DMS79 (cell line): ENCODE results near the gene SRP54.
"Not testable (repeated sequence)": the region's sequence is repeated elsewhere in the genome, so short reads cannot be mapped to it uniquely, and the experiment has no call there.

Experiments
- DNase-seq: peaks from one replicate; lab custom pipeline; 2025; lab: John Stamatoyannopoulos, UW

SRP54 gene

GRCh38 chr14:35047976-35048513, 65.3 kb downstream of the SRP54 start:
- DNase-seq = no peak

DNA sequence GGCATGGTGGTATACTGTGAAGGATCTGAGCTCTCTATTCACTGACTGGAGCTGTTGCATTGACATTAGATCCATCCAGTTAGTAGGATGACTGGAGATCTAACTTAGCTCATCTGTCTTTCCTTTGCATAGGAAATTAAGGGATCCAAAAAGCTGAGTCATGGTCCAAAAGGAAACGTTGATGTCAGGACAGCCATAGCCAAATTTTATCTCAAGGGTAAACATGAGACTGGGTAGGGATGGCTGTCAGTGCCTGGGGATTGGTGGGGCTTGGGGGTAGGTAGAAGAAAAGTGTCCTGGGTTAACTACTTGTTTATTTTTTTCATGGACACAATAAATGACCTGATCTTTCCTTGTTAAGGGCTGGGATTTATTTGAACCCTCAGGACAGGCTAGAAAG, 67.9 kb downstream of the SRP54 start:
- no peak for DNase-seq

- DNase-seq = no peak
Observed at GRCh38 chr14:35051796-35052195, 69.0 kb downstream of the SRP54 start.

DNA sequence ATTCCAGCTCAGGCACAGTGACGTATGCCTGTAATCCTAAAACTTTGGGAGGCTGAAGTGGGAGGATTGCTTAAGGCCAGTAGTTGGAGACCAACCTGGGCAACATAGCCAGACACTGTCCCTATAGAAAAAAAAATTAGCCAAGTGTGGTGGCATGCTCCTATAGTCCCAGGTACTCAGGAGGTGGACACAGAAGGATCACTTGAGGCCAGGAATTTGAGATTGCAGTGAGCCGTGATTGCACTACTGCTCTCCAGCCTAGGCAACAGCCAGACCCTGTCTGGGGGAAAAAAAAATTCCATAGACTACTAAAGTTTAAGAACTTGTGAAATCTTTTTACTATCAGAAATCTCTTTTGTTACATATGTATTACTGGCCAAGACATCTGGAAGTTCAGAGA, 69.8 kb downstream of the SRP54 start:
- no peak for DNase-seq

DNA sequence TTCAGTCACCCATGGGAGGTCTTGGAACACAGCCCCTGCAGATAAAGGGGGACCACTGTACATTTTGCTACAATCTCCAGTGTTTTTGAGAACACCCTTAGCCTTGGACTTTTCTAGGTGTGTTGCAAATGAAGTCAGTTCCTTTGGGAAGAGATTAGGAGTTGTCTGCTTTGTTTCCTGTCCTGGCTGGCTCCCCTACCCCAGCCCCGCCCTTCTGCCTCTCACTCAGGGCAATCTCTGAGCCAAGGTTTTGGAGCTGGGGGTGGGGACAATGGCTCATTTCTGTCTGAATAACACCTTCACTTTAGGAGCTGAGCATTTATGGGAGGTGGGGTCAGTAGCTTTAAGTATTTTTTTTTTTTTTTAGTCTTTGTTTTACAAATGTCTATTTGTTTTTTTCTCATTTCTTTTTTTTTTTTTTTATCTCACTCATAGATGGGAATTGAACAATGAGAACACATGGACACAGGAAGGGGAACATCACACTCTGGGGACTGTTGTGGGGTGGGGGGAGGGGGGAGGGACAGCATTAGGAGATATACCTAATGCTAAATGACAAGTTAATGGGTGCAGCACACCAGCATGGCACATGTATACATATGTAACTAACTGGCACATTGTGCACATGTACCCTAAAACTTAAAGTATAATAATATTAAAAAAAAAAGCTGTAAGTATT, 78.5 kb downstream of the SRP54 start:
- DNase-seq = peak; percentile 6

GRCh38 chr14:35065731-35066130, 82.9 kb downstream of the SRP54 start:
- DNase-seq = not testable (repeated sequence)

- no peak for DNase-seq
Observed at GRCh38 chr14:35068238-35069012, 85.6 kb downstream of the SRP54 start.

- DNase-seq = no peak
Observed at GRCh38 chr14:35072226-35072625, 89.4 kb downstream of the SRP54 start.

GRCh38 chr14:35073486-35073885, 90.7 kb downstream of the SRP54 start:
- no peak for DNase-seq

DNA sequence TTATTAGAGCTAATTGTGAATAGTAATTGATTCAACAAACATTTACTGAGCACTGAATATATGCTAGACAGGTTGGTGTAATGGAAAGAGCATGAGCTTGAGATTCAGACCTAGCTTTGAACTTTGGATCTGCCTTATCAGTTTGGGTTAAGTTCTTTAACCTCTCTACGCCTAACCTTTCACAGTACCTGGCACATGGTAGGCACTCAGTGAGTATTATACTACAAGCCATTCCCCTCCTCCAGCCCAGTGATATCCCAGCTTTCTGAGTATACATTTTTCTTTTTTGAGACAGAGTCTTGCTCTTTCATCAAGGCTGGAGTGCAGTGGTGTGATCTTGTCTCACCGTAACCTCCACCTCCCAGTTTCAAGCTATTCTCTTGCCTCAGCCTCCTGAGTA, 95.3 kb downstream of the SRP54 start:
- DNase-seq = no peak
